SK-N-SH (cell line): Measurements from ENCODE around the gene CNTN4.

ENCODE experiments used
- CHD2 ChIP-seq: fragments of 150-350 bp; IDR thresholded peaks from 2 replicates; pipeline ENCODE4 v1.6.1; 2018; ENCODE audit warnings: low read length; ENCODE audit not compliant: partially characterized antibody
- EP300 ChIP-seq, 2 experiments: IDR thresholded peaks; 2 replicates each; pipeline versions ENCODE4 v1.4.0 to v1.6.1; 2012; ENCODE audit warnings: borderline replicate concordance in 1 of 2, low read depth in 1 of 2, low read length in 1 of 2
- MEF2A ChIP-seq: IDR thresholded peaks from 2 replicates; pipeline ENCODE4 v1.4.0; 2012; ENCODE audit warnings: low read depth, borderline replicate concordance
- MXI1 ChIP-seq: IDR thresholded peaks from 2 replicates; pipeline ENCODE4 v1.6.1; 2012; ENCODE audit warnings: mild to moderate bottlenecking, low read depth, low read length, improper control_type of control experiment
- NRF1 ChIP-seq: IDR thresholded peaks from 2 replicates; pipeline ENCODE4 v1.6.1; 2012; ENCODE audit warnings: low read depth, mild to moderate bottlenecking, low read length
- POLR2AphosphoS5 ChIP-seq: IDR thresholded peaks from 2 replicates; pipeline ENCODE4 v1.6.1; 2012; ENCODE audit warnings: low read depth, low read length
- RAD21 ChIP-seq: IDR thresholded peaks from 2 replicates; pipeline ENCODE4 v1.6.1; 2012; ENCODE audit warnings: mild to moderate bottlenecking, low read length
- RXRA ChIP-seq: IDR thresholded peaks from 2 replicates; pipeline ENCODE4 v1.4.0; 2012; ENCODE audit warnings: low read depth, mild to moderate bottlenecking, borderline replicate concordance
- USF1 ChIP-seq: IDR thresholded peaks from 2 replicates; pipeline ENCODE4 v1.4.0; 2012; ENCODE audit warnings: low read depth, borderline replicate concordance
- TF ChIP-seq, protein P1 (sequence below): fragments of 200-600 bp; sonication (generic); IDR thresholded peaks from 2 replicates; pipeline ENCODE4 v1.6.1; 2017; ENCODE audit warnings: antibody characterized with exemption, mild to moderate bottlenecking, moderate library complexity

GRCh38 chr3:2735392-2735894 lies 636.8 kb downstream of the CNTN4 start:
- no peak for TF ChIP-seq MXI1
- TF ChIP-seq, protein P1, sequence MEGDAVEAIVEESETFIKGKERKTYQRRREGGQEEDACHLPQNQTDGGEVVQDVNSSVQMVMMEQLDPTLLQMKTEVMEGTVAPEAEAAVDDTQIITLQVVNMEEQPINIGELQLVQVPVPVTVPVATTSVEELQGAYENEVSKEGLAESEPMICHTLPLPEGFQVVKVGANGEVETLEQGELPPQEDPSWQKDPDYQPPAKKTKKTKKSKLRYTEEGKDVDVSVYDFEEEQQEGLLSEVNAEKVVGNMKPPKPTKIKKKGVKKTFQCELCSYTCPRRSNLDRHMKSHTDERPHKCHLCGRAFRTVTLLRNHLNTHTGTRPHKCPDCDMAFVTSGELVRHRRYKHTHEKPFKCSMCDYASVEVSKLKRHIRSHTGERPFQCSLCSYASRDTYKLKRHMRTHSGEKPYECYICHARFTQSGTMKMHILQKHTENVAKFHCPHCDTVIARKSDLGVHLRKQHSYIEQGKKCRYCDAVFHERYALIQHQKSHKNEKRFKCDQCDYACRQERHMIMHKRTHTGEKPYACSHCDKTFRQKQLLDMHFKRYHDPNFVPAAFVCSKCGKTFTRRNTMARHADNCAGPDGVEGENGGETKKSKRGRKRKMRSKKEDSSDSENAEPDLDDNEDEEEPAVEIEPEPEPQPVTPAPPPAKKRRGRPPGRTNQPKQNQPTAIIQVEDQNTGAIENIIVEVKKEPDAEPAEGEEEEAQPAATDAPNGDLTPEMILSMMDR: no peak
- no peak for TF ChIP-seq RAD21
- no peak for TF ChIP-seq POLR2AphosphoS5
- no peak for TF ChIP-seq MEF2A
- TF ChIP-seq CHD2: no peak
- TF ChIP-seq USF1: no peak
- TF ChIP-seq NRF1: no peak
- no peak for TF ChIP-seq RXRA
- no peak for TF ChIP-seq EP300 (IDR thresholded peaks at IDR 0.05; ENCODE audit: borderline replicate concordance in 1 of 2, low read depth in 1 of 2, low read length in 1 of 2)
